HG03139 (cell line): ENCODE measurements around the gene PANK1.
A peak's percentile ranks its signal among the peaks of the same experiment; 100 is the strongest.

Experiments
- ATAC-seq: cut with Tn5 transposase; IDR thresholded peaks from one replicate; pipeline ENCODE4 v1.9.1; 2021; ENCODE audit not compliant: unreplicated experiment

PANK1 gene

DNA sequence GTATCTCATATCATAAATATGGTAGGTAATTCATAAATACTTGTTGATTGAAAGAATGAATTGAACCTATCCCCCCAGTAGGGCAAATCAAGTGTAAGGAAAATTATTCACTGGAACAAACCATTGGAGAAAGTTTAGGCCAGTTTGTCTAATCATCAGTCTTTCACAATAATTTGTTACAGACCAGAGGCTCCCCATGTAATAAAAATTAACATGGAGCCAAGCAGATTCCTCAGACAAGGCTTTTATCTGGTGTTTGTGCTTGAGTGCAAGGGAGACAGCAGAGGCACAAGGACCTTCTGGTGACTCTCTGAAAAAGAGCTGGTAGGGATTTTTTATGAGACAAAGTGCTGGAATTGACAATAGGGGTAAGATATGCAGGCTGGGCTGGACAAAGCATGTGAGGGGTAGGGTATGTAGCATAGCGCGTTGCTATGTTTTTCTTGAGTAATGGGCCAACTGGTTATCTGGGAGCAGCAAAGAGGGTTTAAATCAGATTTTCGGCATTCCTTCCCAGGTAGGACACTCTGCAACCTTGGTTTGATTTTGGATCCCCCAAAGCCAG is 7.8 kb upstream of the PANK1 start:
- no peak for ATAC-seq

DNA sequence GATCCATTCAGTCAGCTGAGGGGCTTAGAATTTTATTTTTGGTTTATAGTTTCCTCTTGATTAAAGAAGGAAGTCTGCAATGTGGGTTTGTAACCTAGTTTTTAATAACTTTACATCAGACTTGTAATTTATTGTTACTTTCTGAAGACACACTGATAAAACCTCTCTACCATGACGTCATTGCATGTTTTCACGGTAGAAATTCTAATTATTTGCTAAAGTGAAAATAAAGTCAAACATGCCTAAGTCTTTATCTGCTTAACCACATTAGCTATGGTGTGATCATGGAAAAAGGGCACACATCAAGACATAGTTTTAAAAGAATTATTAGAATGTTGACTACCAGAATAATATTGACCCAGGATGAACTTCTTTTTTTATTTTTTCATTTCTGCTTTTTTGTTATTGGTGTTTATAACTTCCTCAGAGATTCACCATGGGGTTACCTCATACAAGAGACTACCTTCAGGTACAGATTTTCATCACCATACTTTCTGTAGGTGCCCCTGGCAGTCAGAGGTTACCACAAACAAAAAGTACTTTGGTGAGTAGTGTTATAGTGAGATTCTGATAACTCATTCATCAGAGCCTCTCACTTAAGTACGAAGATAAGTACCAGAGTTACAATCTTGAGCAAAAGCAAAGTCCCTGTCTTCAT is 7.0 kb upstream of the PANK1 start:
- no peak for ATAC-seq

DNA sequence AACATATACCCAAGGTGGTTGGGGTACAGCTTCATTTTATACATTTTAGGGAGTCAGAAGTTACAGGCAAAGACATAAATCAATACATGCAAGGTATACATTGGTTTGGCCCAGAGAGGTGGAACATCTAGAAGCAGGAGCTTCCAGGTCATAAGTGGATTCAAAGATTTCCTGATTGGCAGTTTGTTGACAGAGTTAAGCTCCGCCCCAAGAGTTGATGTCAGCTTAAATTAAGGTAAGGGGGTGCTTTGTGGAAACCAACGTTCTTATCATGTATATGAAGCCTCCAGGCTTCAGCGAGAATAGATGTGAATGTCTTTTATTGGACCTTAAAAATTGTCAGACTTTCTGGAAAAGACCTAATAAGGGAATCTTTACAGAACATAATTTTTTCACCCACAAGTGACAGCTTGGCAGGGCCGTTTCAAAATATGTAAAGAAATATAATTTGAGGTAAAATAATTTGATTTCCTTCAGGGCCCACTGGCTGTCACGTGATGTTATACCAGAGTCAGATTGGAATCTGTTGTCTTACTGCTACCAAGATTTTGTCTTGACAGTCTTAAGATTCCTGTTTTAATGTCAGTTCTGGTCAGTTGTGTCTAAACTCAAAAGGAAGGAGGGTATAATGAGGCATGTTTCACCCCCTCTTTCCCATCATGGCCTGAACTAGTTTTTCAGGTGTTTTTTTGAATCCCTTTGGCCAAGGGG is 6.3 kb upstream of the PANK1 start:
- ATAC-seq = no peak

DNA sequence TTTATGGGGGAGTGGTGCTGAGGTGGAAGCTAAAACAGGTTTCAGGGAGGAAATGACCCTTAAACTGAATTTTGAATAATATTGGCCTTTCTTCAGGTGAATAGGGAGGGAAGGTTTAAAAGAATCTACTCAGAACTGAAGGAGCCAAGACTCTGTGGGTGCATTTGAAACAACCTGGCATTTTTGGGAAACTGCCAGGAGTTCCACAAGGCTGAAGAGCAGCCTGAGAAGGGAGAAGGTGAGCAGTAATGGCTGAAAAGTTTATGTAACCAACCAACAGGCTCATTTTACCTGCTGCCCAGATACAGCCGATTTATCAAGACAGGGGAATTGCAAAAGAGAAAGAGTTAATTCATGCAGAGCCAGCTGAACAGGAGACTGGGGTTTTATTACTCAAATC is 4.0 kb upstream of the PANK1 start:
- ATAC-seq = no peak

DNA sequence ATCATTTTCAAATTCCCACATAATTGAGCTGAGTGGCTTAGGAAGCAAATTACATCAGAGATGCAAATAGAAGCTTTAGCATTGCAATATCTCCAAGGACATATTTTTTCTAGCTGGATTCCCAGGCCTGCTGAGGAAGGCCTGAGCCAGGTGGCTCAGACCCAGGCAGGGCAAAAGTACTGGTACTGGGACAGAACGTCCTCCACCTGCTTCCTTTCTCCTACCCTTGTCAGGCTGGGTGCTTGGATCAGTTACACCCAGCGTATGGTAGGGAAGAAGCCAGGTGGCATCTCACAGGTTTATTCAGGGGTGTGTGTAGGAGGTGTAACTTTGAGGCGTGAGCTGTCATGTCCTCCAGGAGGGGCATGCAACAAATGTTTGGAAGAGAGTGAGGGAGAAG is 3.0 kb upstream of the PANK1 start:
- ATAC-seq = no peak

DNA sequence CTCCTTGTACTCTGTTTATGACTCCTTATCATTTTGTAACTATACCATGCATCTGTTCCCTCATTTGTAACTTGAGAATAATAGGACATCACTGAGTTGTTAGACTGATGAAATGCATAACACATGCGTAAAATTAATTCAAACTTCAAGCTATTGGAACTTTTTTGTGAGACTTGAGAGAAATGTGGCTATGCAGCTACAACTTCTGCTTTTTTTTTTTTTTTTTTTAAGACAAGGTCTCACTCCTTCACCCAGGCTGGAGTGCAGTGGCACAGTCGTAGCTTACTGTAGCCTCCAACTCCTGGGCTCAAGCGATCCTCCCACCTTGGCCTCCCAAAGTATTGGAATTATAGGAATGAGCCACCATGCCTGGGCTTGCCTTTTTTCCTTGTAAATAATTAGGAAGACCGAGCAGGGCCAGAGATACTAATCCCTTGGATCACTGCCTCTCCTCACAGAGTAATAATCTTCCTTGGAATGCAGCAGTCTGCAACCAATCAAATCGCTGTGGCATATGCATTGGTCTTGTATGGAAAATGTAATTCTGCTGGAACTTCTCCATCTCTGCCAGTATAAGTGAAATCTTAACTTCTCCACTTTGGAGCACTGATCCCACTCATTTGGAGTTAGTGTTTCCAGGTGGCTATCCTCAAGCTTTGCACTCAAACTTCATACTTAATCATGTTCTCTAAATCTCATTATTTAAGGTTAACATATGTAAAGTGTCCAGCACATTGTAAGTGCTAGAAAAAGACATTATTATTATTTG is 2.0 kb upstream of the PANK1 start:
- no peak for ATAC-seq

DNA sequence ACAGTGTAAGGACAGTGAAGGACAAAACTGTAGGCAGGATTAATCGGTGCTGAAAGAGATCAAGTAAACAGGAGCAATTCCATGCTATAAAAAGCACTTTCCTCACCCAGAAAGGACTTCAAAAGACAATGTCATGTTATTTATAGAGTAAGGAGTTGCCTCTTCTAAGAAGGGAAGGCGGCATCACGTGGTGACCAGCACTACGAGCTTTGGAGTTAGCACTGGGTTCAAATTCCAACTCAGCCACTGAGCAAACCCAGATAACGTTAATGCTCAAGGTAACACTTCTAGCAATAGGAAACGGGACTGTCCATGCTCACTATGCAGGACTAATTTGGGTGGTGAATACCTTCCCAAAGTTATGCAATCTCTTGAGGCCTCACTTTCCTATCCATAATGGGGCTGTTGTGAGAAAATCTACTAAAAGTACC is 715 bp upstream of the PANK1 start:
- no peak for ATAC-seq

DNA sequence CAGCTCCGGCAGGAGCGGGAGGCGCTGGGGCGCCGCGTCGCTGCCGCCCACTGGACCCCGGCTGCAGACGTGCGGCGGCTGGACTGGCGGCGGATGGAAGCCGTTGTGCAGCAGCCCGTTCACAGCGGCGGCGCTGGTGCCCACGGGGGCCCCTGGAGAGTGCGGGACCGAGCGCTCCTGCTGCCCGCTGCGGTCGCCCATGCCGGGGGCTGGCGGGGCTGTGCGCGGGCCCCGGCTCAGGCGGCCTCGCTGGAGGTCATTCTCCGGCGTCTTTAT is 413 bp downstream of the PANK1 start:
- peak; percentile 31 for ATAC-seq

DNA sequence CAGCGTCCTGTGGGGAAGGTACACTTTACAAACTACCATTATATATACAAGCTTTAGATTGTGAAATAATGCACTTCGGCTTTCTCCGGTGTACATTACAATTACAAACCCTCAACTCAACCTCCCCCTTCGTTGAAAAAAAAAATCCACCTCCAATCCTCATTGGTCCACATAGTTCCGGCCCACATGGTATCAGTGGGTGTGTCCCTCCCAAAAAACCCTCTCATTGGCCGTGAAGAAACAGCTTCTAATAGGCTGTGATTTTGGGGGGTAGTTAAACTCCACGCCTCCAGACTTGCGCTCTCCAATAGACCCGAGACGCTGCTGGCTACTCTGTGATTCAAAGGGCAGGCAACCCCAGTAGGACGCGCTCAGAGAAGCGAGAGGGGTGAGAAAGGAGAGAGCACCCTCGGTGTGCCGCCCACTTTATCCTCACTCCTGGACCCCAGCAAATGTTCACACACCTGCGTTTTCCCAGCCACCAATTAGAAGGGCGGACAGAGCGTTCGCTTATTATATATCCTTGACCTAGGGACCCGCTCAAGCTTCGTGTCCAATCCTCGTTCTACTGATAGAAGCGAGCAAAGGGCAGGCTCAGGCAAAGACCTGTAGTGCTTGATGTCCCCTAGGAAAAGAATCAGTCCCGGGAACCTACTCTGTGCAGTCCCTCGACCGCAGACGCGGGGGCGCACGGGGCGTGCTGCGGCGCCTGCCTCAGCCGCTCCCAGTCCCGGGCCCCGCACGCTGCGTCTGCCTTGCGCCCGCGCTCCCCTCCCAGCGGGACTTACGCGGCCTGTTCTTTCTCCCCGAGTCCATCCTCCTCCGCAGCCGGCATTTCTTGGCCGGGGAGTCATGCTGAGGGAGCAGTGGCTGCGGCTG is 991 bp downstream of the PANK1 start:
- peak; percentile 86 for ATAC-seq

DNA sequence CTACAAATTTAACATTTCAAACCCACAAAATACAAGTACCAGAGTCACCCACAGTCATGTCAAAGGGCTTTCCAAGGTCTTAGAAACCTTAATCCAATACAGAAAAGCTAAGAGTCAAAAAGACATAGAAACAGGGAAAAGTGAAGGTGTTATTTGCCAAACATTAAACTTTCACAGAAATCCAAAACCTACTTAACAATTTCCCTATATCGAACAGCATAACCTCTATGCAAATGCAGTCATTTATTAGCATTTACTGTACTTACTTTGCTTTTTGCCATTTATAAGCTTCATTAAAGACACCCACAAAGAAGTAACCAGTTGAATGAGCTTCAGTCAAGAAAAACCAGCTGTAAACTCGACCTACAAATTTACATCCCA is 1.6 kb downstream of the PANK1 start:
- no peak for ATAC-seq

DNA sequence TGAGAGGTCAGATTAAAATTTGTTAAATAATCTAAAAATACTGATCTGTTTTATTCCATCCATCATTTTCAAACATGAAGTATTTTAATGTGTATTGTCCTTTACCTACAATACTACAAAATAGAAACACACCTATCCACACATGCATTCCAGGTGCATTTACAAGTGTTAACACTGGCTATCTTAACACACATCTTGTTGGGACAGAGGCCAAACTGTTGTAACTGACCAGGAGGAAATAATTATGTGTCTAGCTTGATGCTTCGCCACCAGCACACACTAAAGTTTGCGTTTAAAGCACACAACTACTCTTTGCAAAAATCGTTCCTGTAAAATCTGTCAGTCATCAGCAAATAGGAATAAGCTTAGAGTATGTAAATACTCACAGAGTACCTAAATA is 2.8 kb downstream of the PANK1 start:
- ATAC-seq = no peak

DNA sequence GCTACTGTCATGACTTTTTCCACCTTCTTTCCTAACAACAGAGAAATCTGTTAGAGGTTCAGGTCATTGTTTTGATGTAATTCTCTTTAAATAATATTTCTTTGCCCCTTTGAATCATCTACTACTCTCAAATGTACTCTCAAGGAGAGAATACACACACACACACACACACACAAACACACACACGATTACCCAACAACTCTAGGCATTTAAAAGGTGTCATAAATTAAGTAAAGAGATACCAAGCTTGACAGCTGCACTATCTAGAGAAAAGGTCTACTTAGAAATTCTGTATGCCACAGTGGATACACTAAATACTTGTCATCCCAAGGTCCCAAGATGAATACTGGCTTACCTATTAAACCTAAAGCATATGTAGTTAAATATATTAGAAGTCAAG is 4.8 kb downstream of the PANK1 start:
- no peak for ATAC-seq

DNA sequence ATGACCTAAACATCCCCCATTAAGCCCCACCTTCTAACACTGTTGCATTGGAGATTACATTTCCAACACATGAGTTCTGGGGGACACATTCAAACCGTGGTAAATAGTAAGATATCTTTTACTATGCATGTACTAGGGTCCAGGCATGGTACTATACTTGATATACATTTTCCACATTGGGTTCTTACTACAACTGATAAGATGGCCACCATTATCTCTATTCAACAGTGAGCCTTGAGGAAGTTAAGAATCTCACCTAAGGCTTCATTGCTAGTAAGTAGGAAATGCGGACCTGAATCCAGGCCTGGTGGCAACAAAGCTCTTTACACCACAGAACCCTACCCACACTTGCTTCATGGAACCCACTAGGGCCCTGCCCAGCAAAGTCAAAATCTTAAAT is 5.7 kb downstream of the PANK1 start:
- no peak for ATAC-seq

DNA sequence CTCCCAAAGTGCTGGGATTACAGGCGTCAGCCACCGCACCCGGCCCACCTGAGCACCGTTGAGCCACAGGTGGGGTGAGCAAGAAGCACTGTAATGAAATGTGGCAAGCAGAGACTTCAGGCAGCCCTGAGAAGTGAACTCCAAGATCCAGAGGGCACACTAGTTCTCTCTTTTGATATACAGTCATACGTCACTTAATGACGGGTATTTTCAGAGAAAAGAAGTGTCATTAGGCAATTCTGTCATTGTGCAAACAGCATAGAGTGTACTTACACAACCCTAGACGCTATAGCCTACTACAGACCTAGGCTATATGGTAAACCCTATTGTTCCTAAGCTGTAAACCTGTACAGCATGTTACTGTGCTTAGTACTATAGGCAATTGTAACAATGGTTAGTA is 7.9 kb downstream of the PANK1 start:
- no peak for ATAC-seq

DNA sequence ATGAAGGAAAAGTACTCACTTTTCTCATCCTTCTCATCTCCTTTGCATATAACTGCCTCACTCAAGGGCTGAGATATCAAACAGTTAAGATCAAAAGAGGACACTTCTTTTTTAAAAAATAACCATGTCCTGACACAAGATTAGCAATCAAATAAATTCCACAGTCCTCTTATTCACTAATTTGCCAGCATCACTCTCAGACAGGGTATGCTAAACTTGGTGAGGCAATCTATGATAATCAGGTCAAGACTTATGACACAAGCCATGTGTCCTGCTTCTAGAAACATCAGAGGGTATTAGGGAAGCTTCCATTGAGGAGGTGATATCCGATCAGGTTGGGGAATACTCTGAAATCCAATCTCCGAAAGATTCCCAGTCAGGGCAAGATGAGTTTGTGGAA is 10.4 kb downstream of the PANK1 start:
- ATAC-seq = no peak

DNA sequence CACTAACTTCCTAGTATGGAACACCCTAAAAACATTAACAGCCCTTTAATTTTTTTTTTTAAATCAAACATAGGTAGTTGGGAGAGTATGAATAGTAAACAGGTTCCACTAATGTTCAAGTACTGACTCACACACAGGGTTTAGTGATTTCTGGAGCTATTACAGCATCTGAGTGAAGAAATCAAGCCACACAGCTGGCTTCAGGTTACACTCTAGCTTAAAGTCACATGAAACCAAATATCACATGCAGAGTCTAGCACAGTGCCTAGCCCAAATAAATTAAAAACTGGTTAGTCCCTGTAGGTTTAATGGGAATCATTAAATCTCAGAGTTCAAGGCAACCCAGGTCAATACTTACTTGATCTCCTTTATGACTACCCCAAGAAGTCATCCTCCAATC is 11.6 kb downstream of the PANK1 start:
- ATAC-seq = no peak

DNA sequence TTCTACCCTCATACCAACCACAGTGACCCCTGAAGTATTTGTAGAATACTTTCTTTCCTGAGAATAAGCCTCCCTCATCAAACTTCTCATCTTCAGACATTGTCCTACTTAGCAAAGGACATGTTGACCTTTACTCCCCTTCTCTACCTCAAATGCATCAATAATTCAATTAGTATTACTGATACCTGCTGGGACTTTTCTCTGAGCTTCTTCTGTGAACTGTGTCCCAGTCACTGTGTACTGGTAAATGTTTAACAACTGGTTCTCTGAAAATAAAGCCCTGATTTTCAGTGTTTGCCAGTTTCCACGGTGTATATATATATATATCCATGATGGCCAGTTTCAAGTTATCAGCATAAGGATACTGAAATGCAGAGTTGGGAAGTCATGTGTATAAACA is 12.2 kb downstream of the PANK1 start:
- ATAC-seq = no peak

DNA sequence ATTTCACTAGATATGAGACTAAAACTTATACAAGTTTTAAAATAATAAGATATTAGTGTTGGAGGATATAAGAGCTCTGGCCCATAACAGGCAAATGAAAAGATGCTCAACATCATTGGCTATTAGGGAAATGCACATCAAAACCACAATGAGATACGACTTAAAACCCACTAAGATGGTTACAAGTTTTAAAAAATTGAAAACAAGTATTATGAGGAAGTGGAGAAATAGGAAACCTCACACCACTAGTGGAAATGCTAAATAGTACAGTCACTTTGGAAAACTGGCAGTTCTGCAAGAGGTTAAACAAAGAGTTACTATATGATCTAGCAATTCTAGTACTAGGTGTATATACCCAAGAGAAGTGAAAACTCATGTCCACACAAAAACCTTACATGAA is 17.2 kb downstream of the PANK1 start:
- ATAC-seq = no peak

DNA sequence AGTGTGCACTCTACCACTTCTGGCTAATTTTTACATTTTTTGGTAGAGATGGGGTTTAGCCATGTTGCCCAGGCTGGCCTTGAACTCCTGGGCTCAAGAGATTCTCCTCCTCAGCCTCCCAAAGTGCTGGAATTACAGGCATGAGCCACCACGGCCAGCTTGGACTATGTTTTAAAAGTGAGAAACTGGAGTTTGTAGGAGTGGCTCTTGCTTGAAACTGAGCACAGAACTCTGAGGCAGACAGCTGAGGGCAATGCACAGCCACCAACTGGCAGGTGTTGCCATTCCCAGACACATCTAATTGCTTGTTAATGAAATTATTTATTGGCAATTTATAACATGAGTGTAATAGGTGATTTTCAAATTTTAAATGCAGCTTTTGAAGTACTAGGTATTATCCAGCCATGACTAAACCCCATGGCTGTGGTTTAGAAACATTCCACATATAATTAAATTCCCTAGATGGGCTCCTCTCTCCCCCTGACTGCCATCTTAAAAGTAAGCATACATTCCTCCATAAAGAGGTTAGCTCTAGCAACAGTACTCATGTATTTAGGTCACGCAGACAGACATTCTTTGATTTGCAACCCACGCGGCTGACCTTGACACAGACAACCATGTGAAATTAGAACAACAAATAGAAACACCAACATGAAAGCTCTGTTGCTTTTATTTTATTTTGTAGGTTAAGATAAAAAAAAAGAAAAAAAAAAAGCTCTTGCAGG is 19.8 kb downstream of the PANK1 start:
- no peak for ATAC-seq

DNA sequence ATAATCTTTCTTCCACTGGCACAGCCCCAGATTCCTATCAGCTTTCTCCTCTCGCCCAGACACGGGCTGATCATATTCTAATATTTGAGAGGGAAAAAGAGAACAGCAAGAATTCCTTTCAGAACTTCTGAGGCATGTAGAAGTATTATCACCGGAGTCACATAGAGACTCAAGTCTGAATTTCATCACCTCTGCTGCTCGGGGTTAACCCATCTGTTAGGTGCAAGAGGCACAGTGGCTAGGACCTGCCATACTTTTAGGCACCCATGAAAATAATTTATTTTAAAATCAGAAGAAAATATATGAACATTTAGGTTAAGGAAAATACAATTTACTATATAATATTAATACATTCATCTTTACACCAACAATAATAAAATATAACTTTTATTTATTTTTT is 21.0 kb downstream of the PANK1 start:
- ATAC-seq = no peak

DNA sequence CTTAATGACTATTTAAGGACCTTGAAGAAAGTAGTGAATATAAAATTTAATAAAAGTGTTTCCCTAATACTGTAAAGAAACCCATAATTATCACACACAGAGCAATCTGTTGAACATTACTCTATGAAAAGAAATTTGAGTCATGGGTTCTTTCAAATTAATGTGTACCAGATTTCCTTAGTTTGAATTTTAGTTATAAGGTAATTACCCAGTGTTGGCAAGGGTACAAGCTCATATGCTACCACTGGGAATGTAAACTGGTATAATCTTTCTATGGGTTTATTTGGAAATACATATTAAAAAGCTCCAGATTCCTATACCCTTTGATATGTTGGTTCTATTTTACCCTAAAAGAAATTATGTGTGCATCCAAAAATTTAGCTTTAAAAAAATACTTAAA is 22.9 kb downstream of the PANK1 start:
- ATAC-seq = no peak
